PC-3 (cell line): ENCODE measurements around the gene MAB21L4. TPM values are rescaled to one million over a fixed set of nuclear protein-coding genes. Genes with fewer than 3 reads are reported as not detected.

Source experiments
- ATAC-seq: fragments of 200-7000 bp; cut with Tn5 transposase; 2 replicates; pipeline ENCODE4 v1.9.1; 2020; ENCODE audit warnings: mild to moderate bottlenecking, moderate library complexity
- BruUV-seq: library from RNA; stranded (reverse); fragments of 400-500 nt; replicated peaks from 2 replicates; lab custom pipeline; 2021; lab: Mats Ljungman, UMichigan
- CTCF ChIA-PET: fragments of 300-600 bp; sonication (Branson Sonifier 250); formaldehyde crosslinking; loops from one replicate; lab custom pipeline; 2022; ENCODE audit warnings: antibody characterized with exemption; lab: Charles Lee
- POLR2A ChIA-PET: fragments of 300-600 bp; sonication (Branson Sonifier 250); formaldehyde crosslinking; loops from one replicate; lab custom pipeline; 2022; ENCODE audit warnings: antibody characterized with exemption; ENCODE audit not compliant: unreplicated experiment; lab: Charles Lee
- DNase-seq: peaks from one replicate; pipeline ENCODE4 v3.0.0-alpha.2; 2015
- H2AFZ ChIP-seq: fragments of 300-600 bp; sonication (generic); 2 replicates; pipeline ENCODE4 v1.6.0; 2016; ENCODE audit warnings: antibody characterized with exemption, low read length
- H3F3A ChIP-seq: fragments of 300-600 bp; sonication (generic); one replicate; pipeline ENCODE4 v1.6.0; 2017; ENCODE audit warnings: antibody characterized with exemption, low read length, control low read depth, mild to moderate bottlenecking; ENCODE audit not compliant: unreplicated experiment
- H3K27ac ChIP-seq: fragments of 300-600 bp; sonication (generic); 2 replicates; pipeline ENCODE4 v1.5.1; 2016; ENCODE audit warnings: mild to moderate bottlenecking, low read length
- H3K27me3 ChIP-seq: fragments of 300-600 bp; sonication (generic); 2 replicates; pipeline ENCODE4 v1.6.1; 2016; ENCODE audit warnings: low read length, mixed read lengths
- H3K36me3 ChIP-seq: fragments of 300-600 bp; sonication (generic); 2 replicates; pipeline ENCODE4 v1.6.1; 2016; ENCODE audit warnings: low read depth, mixed run types, low read length, mixed read lengths
- H3K4me1 ChIP-seq: fragments of 300-600 bp; sonication (generic); 2 replicates; pipeline ENCODE4 v1.5.1; 2016; ENCODE audit warnings: low read length; ENCODE audit not compliant: insufficient read depth
- H3K4me2 ChIP-seq: fragments of 300-600 bp; sonication (generic); 2 replicates; pipeline ENCODE4 v1.6.0; 2016; ENCODE audit warnings: low read length
- H3K4me3 ChIP-seq: fragments of 300-600 bp; sonication (generic); 2 replicates; pipeline ENCODE4 v1.5.1; 2016; ENCODE audit warnings: mild to moderate bottlenecking, low read length, mixed read lengths
- H3K79me2 ChIP-seq: fragments of 300-600 bp; sonication (generic); 2 replicates; pipeline ENCODE4 v1.6.1; 2017; ENCODE audit warnings: low read length, mixed read lengths
- H3K9ac ChIP-seq: fragments of 300-600 bp; sonication (generic); 2 replicates; pipeline ENCODE4 v1.6.0; 2016; ENCODE audit warnings: mild to moderate bottlenecking, low read length
- H3K9me2 ChIP-seq: fragments of 300-600 bp; sonication (generic); replicated peaks from 2 replicates; pipeline ENCODE4 v1.6.1; 2016; ENCODE audit warnings: mixed run types, low read length, mixed read lengths
- H3K9me3 ChIP-seq: fragments of 300-600 bp; sonication (generic); 2 replicates; pipeline ENCODE4 v1.6.1; 2016; ENCODE audit warnings: low read length, mixed read lengths
- H4K20me1 ChIP-seq: fragments of 300-600 bp; sonication (generic); 2 replicates; pipeline ENCODE4 v1.6.1; 2016; ENCODE audit warnings: low read length, mixed read lengths
- CTCF ChIP-seq: fragments of 300-600 bp; sonication (generic); conservative IDR thresholded peaks from 2 replicates; pipeline ENCODE4 v1.5.1; 2017; ENCODE audit warnings: antibody characterized with exemption, low read depth, mild to moderate bottlenecking, low read length
- EZH2 ChIP-seq: fragments of 300-600 bp; sonication (generic); IDR thresholded peaks from one replicate; pipeline ENCODE4 v1.6.1; 2017; ENCODE audit warnings: antibody characterized with exemption, mild to moderate bottlenecking, low read length; ENCODE audit not compliant: unreplicated experiment
- EZH2phosphoT487 ChIP-seq: fragments of 300-600 bp; sonication (generic); IDR thresholded peaks from 2 replicates; pipeline ENCODE4 v1.6.1; 2018; ENCODE audit warnings: mild to moderate bottlenecking, antibody characterized with exemption, low read length, borderline replicate concordance
- intact Hi-C: fragments of 100-400 bp; cut with micrococcal nuclease; formaldehyde crosslinking; loops from 2 replicates; pipeline ENCODE4 v1.9.0; 2023
- total RNA-seq: library from RNA; depleted of rRNA; stranded (reverse); fragments of >200 nt; gene quantifications from 2 replicates; pipeline ENCODE4 v1.2.3, GENCODE V29; 2014

The MAB21L4 gene
- total RNA-seq, 1 experiment from 2014 or later = 1.0 TPM

GRCh38 chr2:240872317-240873097, 23.4 kb downstream of the MAB21L4 start:
- Histone ChIP-seq H3K36me3 (no peaks in the 10 kb centered on the region), H3F3A (no peaks in the 10 kb centered on the region), H2AFZ (no peak overlapping the region), H3K9ac (no peak overlapping the region), H3K27ac (no peak overlapping the region), H3K4me3 (no peak overlapping the region), H3K79me2 (no peaks in the 10 kb centered on the region), H4K20me1 (no peaks in the 10 kb centered on the region), H3K4me2 (no peak overlapping the region), H3K27me3 (peaks cover 1% of the 10 kb centered on the region), H3K9me3 (no peaks in the 10 kb centered on the region), H3K4me1 (no peaks in the 10 kb centered on the region), H3K9me2 (no peaks in the 10 kb centered on the region)
- CTCF ChIA-PET = no interaction called here
- no TSS peak for BruUV-seq
- ATAC-seq (no peak), DNase-seq (no peak)
- intact Hi-C loops = no loop called here
- POLR2A ChIA-PET = no interaction called here
- TF ChIP-seq CTCF = no peak
- TF ChIP-seq EZH2 = no peak
- no peak for TF ChIP-seq EZH2phosphoT487

GRCh38 chr2:240871071-240871958, 24.6 kb downstream of the MAB21L4 start:
- Histone ChIP-seq H3K27me3 (peaks cover 8% of the 10 kb centered on the region), H3K36me3 (no peaks in the 10 kb centered on the region), H3K9me3 (no peaks in the 10 kb centered on the region), H3K9ac (no peak overlapping the region), H3K4me1 (no peaks in the 10 kb centered on the region), H3K79me2 (no peaks in the 10 kb centered on the region), H3K4me2 (no peak overlapping the region), H3K27ac (no peak overlapping the region), H3K9me2 (no peaks in the 10 kb centered on the region), H3K4me3 (no peak overlapping the region), H2AFZ (no peak overlapping the region), H4K20me1 (no peaks in the 10 kb centered on the region), H3F3A (no peaks in the 10 kb centered on the region)
- ChIA-PET POLR2A (no interaction called here), CTCF (no interaction called here)
- BruUV-seq = no TSS peak
- intact Hi-C loops = no loop called here
- ATAC-seq (no peak), DNase-seq (no peak)
- TF ChIP-seq CTCF (no peak), EZH2 (no peak), EZH2phosphoT487 (no peak)
